Muscle layer of colon (tissue), 2 donors: ENCODE results near the gene IQGAP1.
"Not testable (repeated sequence)": the region's sequence is repeated elsewhere in the genome, so short reads cannot be mapped to it uniquely, and the experiment has no call there.

ENCODE experiments used
- H3K27ac ChIP-seq: one replicate; pipeline ENCODE4 v1.7.0; 2013; ENCODE audit warnings: low read depth, mild to moderate bottlenecking, low read length, moderate library complexity
- H3K27me3 ChIP-seq, 2 donors: one replicate each; pipeline ENCODE4 v1.7.0; 2013; ENCODE audit warnings: low read length in 2 of 2, mild to moderate bottlenecking in 2 of 2; ENCODE audit not compliant: insufficient read depth in 2 of 2, control insufficient read depth in 1 of 2
- H3K36me3 ChIP-seq: one replicate; pipeline ENCODE4 v1.7.0; 2013; ENCODE audit warnings: mild to moderate bottlenecking, low read length; ENCODE audit not compliant: insufficient read depth
- H3K4me1 ChIP-seq: one replicate; pipeline ENCODE4 v1.7.0; 2013; ENCODE audit warnings: mild to moderate bottlenecking, low read length; ENCODE audit not compliant: insufficient read depth
- H3K4me3 ChIP-seq, 2 donors: one replicate each; pipeline ENCODE4 v1.7.0; 2013; ENCODE audit warnings: low read length in 2 of 2, low read depth in 1 of 2, mild to moderate bottlenecking in 1 of 2, moderate library complexity in 1 of 2
- H3K9ac ChIP-seq: one replicate; pipeline ENCODE4 v1.7.0; 2013; ENCODE audit warnings: low read length
- H3K9me3 ChIP-seq: one replicate; pipeline ENCODE4 v1.7.0; 2013; ENCODE audit warnings: mild to moderate bottlenecking, low read length
- donor health status: abdominal sarcoma.
- donor health status: Adenocarcinoma of cecum.

Gene IQGAP1

GRCh38 chr15:90401495-90401894 is 13.5 kb downstream of the IQGAP1 start:
- no peaks in the 10 kb centered on the region for H3K36me3 ChIP-seq
- H3K27me3 ChIP-seq: no peaks in the 10 kb centered on the region
- no peaks in the 10 kb centered on the region for H3K9me3 ChIP-seq
- H3K4me1 ChIP-seq: peaks cover 70% of the 10 kb centered on the region
- H3K27ac ChIP-seq: peak overlapping the region; percentile 54
- H3K4me3 ChIP-seq: no peak overlapping the region
- peak overlapping the region; percentile 5 for H3K9ac ChIP-seq

GRCh38 chr15:90402223-90402622 is 14.2 kb downstream of the IQGAP1 start:
- Histone ChIP-seq H3K9me3 (no peaks in the 10 kb centered on the region), H3K9ac (no peak overlapping the region), H3K27me3 (no peaks in the 10 kb centered on the region), H3K27ac (peak overlapping the region; percentile 54), H3K4me1 (peaks cover 74% of the 10 kb centered on the region), H3K36me3 (no peaks in the 10 kb centered on the region), H3K4me3 (no peak overlapping the region)

GRCh38 chr15:90402767-90403166 is 14.7 kb downstream of the IQGAP1 start:
- Histone ChIP-seq H3K4me1 (peaks cover 78% of the 10 kb centered on the region), H3K27ac (peak overlapping the region; percentile 54), H3K27me3 (no peaks in the 10 kb centered on the region), H3K9ac (no peak overlapping the region), H3K9me3 (no peaks in the 10 kb centered on the region), H3K4me3 (no peak overlapping the region), H3K36me3 (no peaks in the 10 kb centered on the region)

- H3K4me1 ChIP-seq: peaks cover 69% of the 10 kb centered on the region
- H3K4me3 ChIP-seq: no peak overlapping the region
- no peaks in the 10 kb centered on the region for H3K36me3 ChIP-seq
- H3K9me3 ChIP-seq: no peaks in the 10 kb centered on the region
- peak overlapping the region; percentile 19 for H3K27ac ChIP-seq
- no peaks in the 10 kb centered on the region for H3K27me3 ChIP-seq
- H3K9ac ChIP-seq: no peak overlapping the region
These were observed 17.1 kb downstream of the IQGAP1 start for GRCh38 chr15:90405055-90405607.

- no peaks in the 10 kb centered on the region for H3K9me3 ChIP-seq
- H3K27me3 ChIP-seq: no peaks in the 10 kb centered on the region
- H3K4me3 ChIP-seq: no peak overlapping the region
- no peak overlapping the region for H3K27ac ChIP-seq
- no peak overlapping the region for H3K9ac ChIP-seq
- peaks cover 58% of the 10 kb centered on the region for H3K4me1 ChIP-seq
- no peaks in the 10 kb centered on the region for H3K36me3 ChIP-seq
These were observed 19.3 kb downstream of the IQGAP1 start for GRCh38 chr15:90407336-90407735.

- Histone ChIP-seq H3K4me3 (no peak overlapping the region), H3K27ac (no peak overlapping the region), H3K36me3 (no peaks in the 10 kb centered on the region), H3K4me1 (peaks cover 58% of the 10 kb centered on the region), H3K9me3 (no peaks in the 10 kb centered on the region), H3K27me3 (no peaks in the 10 kb centered on the region), H3K9ac (no peak overlapping the region)
These were observed 19.9 kb downstream of the IQGAP1 start for GRCh38 chr15:90407871-90408317.

GRCh38 chr15:90408657-90409056 is 20.6 kb downstream of the IQGAP1 start:
- Histone ChIP-seq H3K9ac (no peak overlapping the region), H3K4me1 (peaks cover 61% of the 10 kb centered on the region), H3K27ac (no peak overlapping the region), H3K4me3 (no peak overlapping the region), H3K9me3 (no peaks in the 10 kb centered on the region), H3K36me3 (no peaks in the 10 kb centered on the region), H3K27me3 (no peaks in the 10 kb centered on the region)

GRCh38 chr15:90409587-90409986 is 21.5 kb downstream of the IQGAP1 start:
- not testable (repeated sequence) for H3K9me3 ChIP-seq, H3K9ac ChIP-seq, H3K27ac ChIP-seq, H3K4me3 ChIP-seq, H3K36me3 ChIP-seq, H3K27me3 ChIP-seq
- H3K4me1 ChIP-seq: peaks cover 63% of the 10 kb centered on the region

- peaks cover 62% of the 10 kb centered on the region for H3K4me1 ChIP-seq
- not testable (repeated sequence) for H3K9me3 ChIP-seq, H3K9ac ChIP-seq, H3K4me3 ChIP-seq, H3K27me3 ChIP-seq, H3K36me3 ChIP-seq, H3K27ac ChIP-seq
These were observed 22.3 kb downstream of the IQGAP1 start for GRCh38 chr15:90410316-90410715.

GRCh38 chr15:90411176-90411575 is 23.1 kb downstream of the IQGAP1 start:
- no peak overlapping the region for H3K4me3 ChIP-seq
- H3K9ac ChIP-seq: no peak overlapping the region
- H3K27me3 ChIP-seq: no peaks in the 10 kb centered on the region
- peaks cover 53% of the 10 kb centered on the region for H3K4me1 ChIP-seq
- no peak overlapping the region for H3K27ac ChIP-seq
- no peaks in the 10 kb centered on the region for H3K9me3 ChIP-seq
- no peaks in the 10 kb centered on the region for H3K36me3 ChIP-seq

- no peaks in the 10 kb centered on the region for H3K36me3 ChIP-seq
- peak overlapping the region; percentile 63 for H3K27ac ChIP-seq
- H3K9ac ChIP-seq: no peak overlapping the region
- no peaks in the 10 kb centered on the region for H3K9me3 ChIP-seq
- H3K4me3 ChIP-seq: no peak overlapping the region
- no peaks in the 10 kb centered on the region for H3K27me3 ChIP-seq
- peaks cover 40% of the 10 kb centered on the region for H3K4me1 ChIP-seq
These were observed 24.5 kb downstream of the IQGAP1 start for GRCh38 chr15:90412356-90413194.
